Mammary microvascular endothelial cell (primary cell): ENCODE data around the gene F2. TPM values are rescaled to one million over a fixed set of nuclear protein-coding genes. Genes with fewer than 3 reads are reported as not detected.

Source experiments
- total RNA-seq: library from RNA; depleted of rRNA; stranded (reverse); fragments of >200 nt; gene quantifications from 2 replicates; pipeline ENCODE4 v1.2.3, GENCODE V29; 2015

Gene F2
- total RNA-seq = 0.10 TPM in 1 of 2 replicates, not detected in the other

GRCh38 chr11:46719048-46719542 is at the start of gene F2:
Gene F2, plus strand, starts transcription at chr11:46719213. Its CDS starts 23 bp downstream, at chr11:46719236.

DNA sequence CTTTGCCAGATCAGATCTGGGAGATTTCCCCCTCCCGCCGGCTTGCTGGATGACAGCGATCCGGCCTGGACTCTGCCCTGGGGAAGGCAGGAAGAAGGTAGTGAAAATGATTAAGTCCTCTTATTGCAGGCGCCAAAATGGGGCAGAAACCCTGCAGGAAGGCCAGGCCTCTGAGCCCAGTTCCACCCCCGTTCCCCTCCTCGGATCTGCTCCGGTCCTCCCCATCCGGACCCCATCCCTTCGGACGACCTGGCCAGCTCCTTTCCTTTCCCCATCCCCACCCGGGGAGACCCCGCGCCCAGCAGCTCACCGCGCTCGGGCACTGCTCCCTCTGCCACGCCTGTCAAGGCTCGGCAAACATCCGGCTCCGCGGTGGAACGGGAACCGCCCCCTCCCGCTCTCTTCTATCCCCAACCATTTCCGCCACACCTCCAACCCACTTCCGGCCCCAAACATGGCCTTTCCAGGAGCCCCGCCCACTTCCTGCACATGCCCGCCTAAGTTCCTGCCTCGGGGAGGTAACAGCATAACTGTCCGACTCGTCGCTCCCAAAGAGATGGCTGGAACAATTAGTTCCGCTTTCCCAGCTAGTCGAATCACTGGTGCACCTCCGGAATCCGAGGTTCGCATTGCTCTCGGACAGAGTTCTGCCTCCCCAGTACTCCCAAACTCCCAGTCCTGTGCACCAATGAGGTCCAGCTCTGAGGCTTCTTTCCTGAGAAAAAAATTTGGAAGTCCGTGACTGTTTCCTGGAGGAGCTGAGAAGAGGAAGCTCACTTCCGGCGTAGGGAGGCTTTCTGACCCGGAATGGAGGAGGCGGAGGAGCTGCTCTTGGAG is 18.6 kb upstream of the F2 start, which contains the start of the genes ARHGAP1 and ZNF408:
ARHGAP1 (minus strand) TSS at position 379 of the 837 bp plus-strand sequence. CDS start 4,512 bp downstream, outside the sequence.
ZNF408 (plus strand) TSS at position 791 of the 837 bp plus-strand sequence; CDS start at position 808, 17 bp downstream.

Other genes with a start within 250 kb of the F2 start
- gene AMBRA1, start 125.2 kb upstream of the F2 start, total RNA-seq = 24.6 and 30.0 TPM in 2 replicates
- 3.7 and 4.0 TPM in 2 replicates for gene HARBI1, start 102.0 kb upstream of the F2 start, total RNA-seq
- 82.8 and 91.6 TPM in 2 replicates for gene ATG13, start 101.7 kb upstream of the F2 start, total RNA-seq
- 41.7 and 49.2 TPM in 2 replicates for gene ARHGAP1, start 18.6 kb upstream of the F2 start, total RNA-seq
- 7.8 and 11.9 TPM in 2 replicates for gene ZNF408, start 18.2 kb upstream of the F2 start, total RNA-seq
- 67.6 and 68.1 TPM in 2 replicates for gene CKAP5, start 127.1 kb downstream of the F2 start, total RNA-seq
- gene LRP4, start 199.3 kb downstream of the F2 start, total RNA-seq = 0.05 and 0.13 TPM in 2 replicates
- gene CSTPP1, start 217.5 kb downstream of the F2 start, total RNA-seq = 17.3 and 22.5 TPM in 2 replicates